Measurements from ENCODE around the gene GABRA5. TPM values are rescaled to one million over a fixed set of nuclear protein-coding genes. Genes with fewer than 3 reads are reported as not detected.

Gene GABRA5
- total RNA-seq, 2 experiments from 2014 or later, result not detected

DNA sequence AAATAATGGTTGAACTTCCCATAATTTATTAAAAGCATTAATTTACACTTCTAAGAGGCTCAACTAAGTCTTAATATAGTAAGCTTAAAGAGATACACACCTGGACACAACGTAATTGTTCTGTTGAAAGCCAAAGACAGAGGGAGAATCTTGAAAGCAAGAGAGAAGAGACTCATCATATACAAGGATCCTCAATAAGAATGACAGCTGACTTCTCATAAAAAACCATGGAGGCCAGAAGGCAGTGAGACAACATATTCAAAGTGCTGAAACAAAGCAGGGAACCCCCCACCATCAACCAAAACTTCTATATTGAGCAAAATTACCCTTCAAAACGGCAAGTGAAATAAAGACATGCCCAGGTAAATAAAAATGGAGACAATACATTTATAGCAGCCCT, 87.5 kb downstream of the GABRA5 start:
- DNase-seq, result no peak
- Mint-ChIP-seq H3K4me3 (no peak overlapping the region), H3K9me3 (peaks cover 13% of the 10 kb centered on the region), H3K4me1 (no peaks in the 10 kb centered on the region), H3K36me3 (ENCODE audit: low read depth) (no peaks in the 10 kb centered on the region), H3K27me3 (no peaks in the 10 kb centered on the region), H3K27ac (no peak overlapping the region)
- POLR2A ChIA-PET, result no interaction called here
- CTCF ChIA-PET, result no interaction called here

DNA sequence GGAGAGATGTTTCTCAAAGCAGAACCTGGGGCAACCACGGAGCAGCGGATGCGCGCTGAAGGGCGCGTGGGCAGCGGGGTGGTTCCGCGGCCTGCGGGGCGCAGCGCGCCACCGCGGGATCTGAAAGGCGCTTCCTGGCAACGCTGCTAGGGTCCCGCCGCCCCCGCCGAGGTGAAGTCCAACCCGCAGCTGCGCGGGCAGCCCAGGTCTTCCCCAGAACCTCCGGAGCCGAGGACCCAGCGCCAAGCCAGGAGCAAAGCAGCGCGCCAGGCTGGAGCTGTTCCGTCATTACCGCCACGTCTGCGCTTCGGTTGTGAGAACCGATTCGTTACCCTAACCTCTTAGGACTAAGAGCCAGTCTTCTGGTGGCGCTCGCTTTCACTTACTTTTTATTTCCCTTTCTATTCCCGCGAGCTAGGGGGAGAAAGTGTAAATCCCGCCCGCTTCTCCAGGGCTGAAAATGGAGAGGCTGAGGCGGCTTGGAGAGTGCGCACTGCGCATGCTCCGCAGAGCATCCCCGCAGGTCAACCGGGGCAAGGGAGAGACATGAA, 100.9 kb downstream of the GABRA5 start:
- no peak for DNase-seq
- no peak overlapping the region for H3K27ac Mint-ChIP-seq
- peaks cover 17% of the 10 kb centered on the region for H3K27me3 Mint-ChIP-seq
- no peaks in the 10 kb centered on the region for H3K9me3 Mint-ChIP-seq
- H3K4me3 Mint-ChIP-seq, result no peak overlapping the region
- peaks cover 2% of the 10 kb centered on the region for H3K36me3 Mint-ChIP-seq (ENCODE audit: low read depth)
- CTCF ChIA-PET, result no interaction called here
- H3K4me1 Mint-ChIP-seq, result no peaks in the 10 kb centered on the region
- POLR2A ChIA-PET, result no interaction called here

DNA sequence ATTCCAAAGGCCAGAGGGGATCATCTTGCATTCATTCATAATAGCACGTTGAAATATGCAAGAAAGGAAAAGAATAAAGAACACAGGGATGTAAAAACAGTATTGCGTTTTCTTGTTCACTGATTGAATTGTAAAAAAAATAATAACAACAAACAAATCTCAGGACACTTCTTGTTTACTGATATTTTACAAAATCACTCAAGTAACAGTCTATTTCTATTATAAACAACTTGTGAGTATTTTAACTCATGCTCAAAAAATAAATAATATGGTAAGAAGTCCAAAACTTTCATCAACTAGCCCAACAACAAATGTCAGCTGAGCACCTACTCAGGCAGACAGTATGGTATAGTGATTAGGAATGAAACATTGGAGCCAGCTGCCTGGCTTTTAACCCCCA, 101.9 kb downstream of the GABRA5 start:
- ChIA-PET CTCF (no interaction called here), POLR2A (no interaction called here)
- peaks cover 2% of the 10 kb centered on the region for H3K36me3 Mint-ChIP-seq (ENCODE audit: low read depth)
- H3K9me3 Mint-ChIP-seq, result no peaks in the 10 kb centered on the region
- H3K27me3 Mint-ChIP-seq, result peaks cover 17% of the 10 kb centered on the region
- DNase-seq, result no peak
- no peak overlapping the region for H3K4me3 Mint-ChIP-seq
- H3K4me1 Mint-ChIP-seq, result no peaks in the 10 kb centered on the region
- no peak overlapping the region for H3K27ac Mint-ChIP-seq

DNA sequence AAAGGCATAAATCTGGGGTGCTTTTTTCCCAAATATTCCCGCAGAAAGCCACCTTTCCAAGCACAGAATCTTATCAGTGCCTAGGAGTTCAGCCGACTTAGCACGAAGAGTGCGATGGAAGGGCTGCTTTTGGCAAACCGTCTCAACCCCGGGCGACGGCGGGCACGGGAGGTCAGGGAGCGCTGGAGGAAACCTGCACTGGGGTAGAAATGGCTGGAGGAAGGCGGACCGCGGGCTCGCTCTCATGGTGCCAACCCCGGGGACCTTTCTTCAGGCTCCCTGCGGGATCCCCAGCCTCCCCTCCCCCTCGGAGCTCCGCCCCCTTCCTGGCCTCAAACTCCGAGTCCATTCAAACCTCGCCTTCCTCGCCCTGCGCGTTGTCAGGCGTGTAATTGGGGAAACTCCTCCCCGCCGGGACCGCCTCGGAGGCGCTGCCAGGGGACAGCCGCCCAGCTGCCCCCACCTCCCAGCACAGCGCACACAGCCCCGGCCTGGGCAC, 103.9 kb downstream of the GABRA5 start, which contains the start of gene GABRG3:
Gene GABRG3, plus strand, starts transcription at position 470 of the 499 bp plus-strand sequence.
- Mint-ChIP-seq H3K27ac (no peak within 1 kb of the TSS), H3K27me3 (peaks cover 17% of the 10 kb centered on the region), H3K4me3 (no peak within 1 kb of the TSS), H3K9me3 (no peaks in the 10 kb centered on the region), H3K4me1 (no peaks in the 10 kb centered on the region), H3K36me3 (ENCODE audit: low read depth) (peaks cover 2% of the 10 kb centered on the region)
- DNase-seq, result no peak
- ChIA-PET CTCF (no interaction called here), POLR2A (no interaction called here)

DNA sequence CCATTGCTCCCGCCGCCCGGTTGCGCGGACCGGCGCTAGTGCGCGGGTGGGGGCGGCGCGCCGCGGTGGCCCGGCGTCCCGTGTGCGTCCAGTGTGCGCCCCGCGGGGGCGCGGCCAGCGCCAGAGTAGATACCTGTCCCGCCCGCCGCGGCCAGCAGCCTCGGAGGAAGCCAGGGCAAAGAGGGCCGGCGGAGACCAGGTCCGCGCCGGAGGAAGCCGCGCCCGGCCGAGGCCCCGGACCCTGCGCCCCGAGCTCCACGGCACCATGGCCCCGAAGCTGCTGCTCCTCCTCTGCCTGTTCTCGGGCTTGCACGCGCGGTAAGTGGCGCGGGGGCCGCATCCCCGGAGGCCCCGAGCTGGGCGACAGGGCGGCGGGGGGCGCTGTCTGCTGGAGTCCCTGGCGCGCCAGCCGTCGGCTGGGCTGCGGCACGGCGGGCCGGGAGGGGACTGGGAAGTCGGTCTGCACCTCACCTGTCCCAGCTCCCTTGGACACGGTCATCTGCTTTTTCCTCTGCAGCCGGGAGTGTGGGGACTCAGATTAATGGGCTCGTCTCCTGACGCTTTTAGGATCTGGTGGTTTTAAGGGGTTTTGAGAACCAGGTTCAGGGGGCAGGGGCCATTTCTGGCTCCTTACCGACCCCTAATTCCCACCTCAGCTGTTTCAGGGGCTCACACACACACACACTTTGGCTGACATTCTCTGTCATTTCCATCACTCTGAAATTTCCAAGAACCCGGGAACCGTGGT, 104.6 kb downstream of the GABRA5 start:
- POLR2A ChIA-PET, result no interaction called here
- Mint-ChIP-seq H3K4me1 (no peaks in the 10 kb centered on the region), H3K27me3 (peaks cover 17% of the 10 kb centered on the region), H3K9me3 (no peaks in the 10 kb centered on the region), H3K27ac (no peak overlapping the region), H3K4me3 (no peak overlapping the region), H3K36me3 (ENCODE audit: low read depth) (peaks cover 2% of the 10 kb centered on the region)
- CTCF ChIA-PET, result no interaction called here
- no peak for DNase-seq

DNA sequence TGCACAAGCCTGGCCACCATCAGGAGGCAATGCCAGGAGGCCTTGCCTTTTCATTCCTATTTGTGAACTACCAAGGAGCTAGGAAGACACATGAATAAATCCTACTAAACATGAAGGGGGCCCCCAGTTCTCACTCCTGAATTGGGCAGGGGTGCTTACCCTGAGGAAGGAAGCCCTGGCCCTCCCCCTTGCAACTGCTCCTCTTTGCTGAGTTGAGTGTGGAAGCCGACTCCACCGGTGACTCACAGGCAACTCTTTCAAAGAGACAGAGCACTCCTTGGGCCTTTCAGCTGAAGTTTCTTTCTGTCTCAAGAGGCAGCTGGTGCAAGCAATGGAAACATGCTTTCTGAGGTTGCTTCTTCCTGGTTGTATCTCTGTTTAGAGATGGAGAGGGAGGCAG, 105.8 kb downstream of the GABRA5 start:
- Mint-ChIP-seq H3K4me3 (no peak overlapping the region), H3K4me1 (no peaks in the 10 kb centered on the region), H3K9me3 (no peaks in the 10 kb centered on the region), H3K27ac (no peak overlapping the region), H3K27me3 (peaks cover 17% of the 10 kb centered on the region), H3K36me3 (ENCODE audit: low read depth) (peaks cover 2% of the 10 kb centered on the region)
- no peak for DNase-seq
- CTCF ChIA-PET, result no interaction called here
- POLR2A ChIA-PET, result no interaction called here

DNA sequence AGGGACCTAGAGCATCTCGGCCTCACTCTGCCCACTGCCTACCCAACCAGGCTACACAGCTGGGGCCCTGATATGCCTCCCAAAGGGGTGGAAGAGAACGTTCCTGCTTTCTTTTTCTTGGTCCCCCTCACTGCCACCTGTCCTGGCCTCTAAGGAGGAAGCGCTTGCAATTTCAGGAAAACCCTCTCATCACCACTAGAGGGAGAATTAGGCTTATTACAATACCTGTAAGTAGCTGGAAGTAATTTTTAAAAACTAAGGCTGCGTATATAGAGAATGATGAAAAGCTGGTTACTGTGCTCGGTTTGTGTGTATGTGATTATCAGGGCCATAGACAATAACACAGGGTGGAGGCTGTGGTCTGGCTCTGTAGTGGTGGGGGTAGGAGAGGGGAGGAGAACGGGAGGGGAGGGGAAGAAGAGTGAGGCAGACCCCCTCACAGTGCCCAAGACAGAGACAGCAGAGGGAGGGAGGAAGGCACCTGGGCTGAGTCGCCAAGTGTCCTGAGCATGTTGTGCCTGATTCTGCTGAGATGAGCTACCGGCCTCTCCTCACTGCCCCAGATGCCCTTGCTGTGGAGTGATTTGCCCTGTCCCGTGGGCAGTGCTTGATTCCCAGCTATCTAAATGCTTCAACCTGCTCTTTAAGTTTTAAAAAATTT, 107.4 kb downstream of the GABRA5 start:
- H3K4me3 Mint-ChIP-seq, result no peak overlapping the region
- ChIA-PET CTCF (no interaction called here), POLR2A (no interaction called here)
- no peaks in the 10 kb centered on the region for H3K4me1 Mint-ChIP-seq
- DNase-seq, result no peak
- H3K27me3 Mint-ChIP-seq, result peaks cover 17% of the 10 kb centered on the region
- no peaks in the 10 kb centered on the region for H3K9me3 Mint-ChIP-seq
- no peak overlapping the region for H3K27ac Mint-ChIP-seq
- peaks cover 2% of the 10 kb centered on the region for H3K36me3 Mint-ChIP-seq (ENCODE audit: low read depth)

DNA sequence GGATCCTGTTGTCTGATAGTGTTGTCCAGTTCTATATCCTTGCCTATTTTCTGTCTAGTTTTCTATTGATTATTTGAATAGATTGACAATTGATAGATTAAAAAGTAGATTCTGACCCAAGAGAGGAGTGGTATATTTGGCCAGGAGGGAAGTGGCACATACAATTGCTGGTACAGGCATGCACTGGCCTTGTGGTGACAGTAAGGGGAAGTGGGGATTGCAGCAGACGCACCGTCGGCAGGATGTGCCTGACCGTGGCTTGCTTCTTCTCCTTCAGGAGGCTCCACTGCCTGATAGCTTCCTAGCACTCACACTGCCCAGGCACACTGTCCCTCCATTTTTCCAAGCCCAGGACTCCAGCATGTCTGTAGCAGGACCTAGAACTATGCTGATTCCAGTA, 114.6 kb downstream of the GABRA5 start:
- POLR2A ChIA-PET, result no interaction called here
- CTCF ChIA-PET, result no interaction called here
- no peak for DNase-seq
- Mint-ChIP-seq H3K4me1 (no peaks in the 10 kb centered on the region), H3K27ac (no peak overlapping the region), H3K9me3 (peaks cover 2% of the 10 kb centered on the region), H3K27me3 (no peaks in the 10 kb centered on the region), H3K4me3 (no peak overlapping the region), H3K36me3 (ENCODE audit: low read depth) (no peaks in the 10 kb centered on the region)

DNA sequence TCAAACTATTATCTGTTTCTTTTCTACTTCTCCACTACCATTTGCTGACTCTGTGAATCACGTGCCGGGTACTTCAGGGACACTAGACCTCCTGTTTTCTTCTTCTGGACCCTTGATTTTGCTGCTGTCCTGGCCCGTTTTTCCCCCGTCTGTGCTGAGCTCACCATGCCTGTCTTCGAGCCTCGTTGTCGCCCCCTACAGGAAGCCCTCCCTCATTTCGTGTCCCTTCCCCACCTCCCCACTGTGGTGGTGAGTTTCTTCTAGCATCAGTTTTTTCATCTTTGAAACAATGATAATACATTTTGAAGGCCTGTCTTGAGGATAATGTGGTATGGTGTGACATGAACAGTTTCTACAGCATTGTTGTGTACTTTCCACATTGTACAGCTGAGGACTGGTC, 117.0 kb downstream of the GABRA5 start:
- POLR2A ChIA-PET, result no interaction called here
- no peak overlapping the region for H3K4me3 Mint-ChIP-seq

DNA sequence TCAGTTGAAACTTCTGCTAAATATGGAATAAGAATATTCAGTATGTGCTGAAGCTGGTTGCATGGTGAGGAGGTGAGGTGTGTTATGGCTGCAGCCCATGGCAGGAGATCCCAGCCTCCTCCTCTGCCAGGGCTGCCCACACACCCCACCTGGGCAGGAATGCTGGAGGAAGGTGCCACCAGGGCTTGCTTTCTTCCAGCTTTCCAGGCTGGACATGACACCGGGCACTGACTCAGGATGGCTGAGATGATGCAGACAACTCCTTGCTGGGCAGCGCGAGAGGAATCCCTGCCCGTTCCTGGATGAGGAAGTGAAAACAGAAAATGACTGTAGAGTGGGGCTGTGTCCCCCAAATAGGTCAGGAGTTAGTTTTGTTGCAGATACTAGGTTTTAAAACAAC, 118.2 kb downstream of the GABRA5 start:
- CTCF ChIA-PET, result no interaction called here
- H3K27me3 Mint-ChIP-seq, result no peaks in the 10 kb centered on the region
- no peaks in the 10 kb centered on the region for H3K4me1 Mint-ChIP-seq
- no peak overlapping the region for H3K27ac Mint-ChIP-seq
- no peaks in the 10 kb centered on the region for H3K36me3 Mint-ChIP-seq (ENCODE audit: low read depth)
- H3K4me3 Mint-ChIP-seq, result no peak overlapping the region
- DNase-seq, result no peak
- POLR2A ChIA-PET, result no interaction called here
- H3K9me3 Mint-ChIP-seq, result peaks cover 2% of the 10 kb centered on the region

More for the DNA sequence above, 117.0 kb downstream of the GABRA5 start:
- Mint-ChIP-seq H3K36me3 (ENCODE audit: low read depth) (no peaks in the 10 kb centered on the region), H3K27me3 (no peaks in the 10 kb centered on the region), H3K4me1 (no peaks in the 10 kb centered on the region), H3K27ac (no peak overlapping the region), H3K9me3 (peaks cover 2% of the 10 kb centered on the region)
- DNase-seq, result no peak
- CTCF ChIA-PET, result no interaction called here

DNA sequence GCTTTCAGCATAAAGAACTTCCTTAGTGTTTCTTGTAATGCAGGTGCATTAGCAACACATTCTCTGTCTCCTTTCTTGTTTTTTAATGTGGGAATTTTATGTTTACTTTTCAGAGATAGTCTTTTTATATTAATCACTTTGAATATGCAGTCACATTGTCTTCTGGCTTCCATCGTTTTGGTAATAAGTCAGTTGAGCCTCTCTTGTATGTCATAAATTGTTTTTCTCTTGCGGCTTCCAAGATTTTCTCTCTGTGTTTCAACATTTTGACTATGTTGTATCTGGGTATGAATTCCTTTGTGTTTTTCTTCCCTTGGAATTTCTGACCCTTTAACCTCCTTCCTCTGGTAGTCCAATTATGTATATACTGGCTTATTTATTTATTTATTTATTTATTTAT, 129.4 kb downstream of the GABRA5 start:
- H3K36me3 Mint-ChIP-seq (ENCODE audit: low read depth), result no peaks in the 10 kb centered on the region
- DNase-seq, result no peak
- no peak overlapping the region for H3K27ac Mint-ChIP-seq
- ChIA-PET CTCF (no interaction called here), POLR2A (no interaction called here)
- no peaks in the 10 kb centered on the region for H3K4me1 Mint-ChIP-seq
- H3K4me3 Mint-ChIP-seq, result no peak overlapping the region
- peaks cover 11% of the 10 kb centered on the region for H3K9me3 Mint-ChIP-seq
- no peaks in the 10 kb centered on the region for H3K27me3 Mint-ChIP-seq
